GM13977 (cell line): ENCODE data around the gene FAP.

Experiments used
- DNase-seq: peaks from one replicate; pipeline ENCODE4 v3.0.0; 2012; ENCODE audit warnings: low spot score
- CTCF ChIP-seq: IDR thresholded peaks from 2 replicates; pipeline ENCODE4 v1.5.1; 2012; ENCODE audit warnings: mild to moderate bottlenecking, control low read depth; ENCODE audit not compliant: insufficient read depth; ENCODE audit errors: extremely low read depth, missing control alignments
- in situ Hi-C: fragments of 300-500 bp; cut with MboI; formaldehyde crosslinking; loops from one replicate; pipeline ENCODE4 v1.12.0; 2022; ENCODE audit warnings: low sequenced_read_pairs, low pct_unique_long_range_greater_than_20kb, mixed read lengths, inconsistent platforms; ENCODE audit not compliant: unreplicated experiment

FAP gene

GRCh38 chr2:162219426-162219825 lies 23.8 kb downstream of the FAP start:
- in situ Hi-C loops: no loop called here
- TF ChIP-seq CTCF: no peak
- DNase-seq: no peak

GRCh38 chr2:162217598-162217997 lies 25.6 kb downstream of the FAP start:
- no peak for DNase-seq
- no peak for TF ChIP-seq CTCF
- in situ Hi-C loops: no loop called here

- in situ Hi-C loops: no loop called here
- DNase-seq: no peak
- no peak for TF ChIP-seq CTCF
Observed at GRCh38 chr2:162215162-162215561, 28.1 kb downstream of the FAP start.

- TF ChIP-seq CTCF: no peak
- no peak for DNase-seq
- in situ Hi-C loops: no loop called here
Observed at GRCh38 chr2:162212366-162212765, 30.9 kb downstream of the FAP start.

GRCh38 chr2:162211732-162212131 lies 31.5 kb downstream of the FAP start:
- no peak for TF ChIP-seq CTCF
- in situ Hi-C loops: no loop called here
- no peak for DNase-seq

- no peak for TF ChIP-seq CTCF
- DNase-seq: no peak
- in situ Hi-C loops: no loop called here
Observed at GRCh38 chr2:162210385-162210784, 32.9 kb downstream of the FAP start.

- in situ Hi-C loops: no loop called here
- DNase-seq: no peak
- no peak for TF ChIP-seq CTCF
Observed at GRCh38 chr2:162202203-162202602, 41.0 kb downstream of the FAP start.
